Lung (tissue), 12 donors: ENCODE measurements around the gene METTL27. TPM values are rescaled to one million over a fixed set of nuclear protein-coding genes. Genes with fewer than 3 reads are reported as not detected.

Experiments
- ATAC-seq: fragments of 200-7000 bp; cut with Tn5 transposase; one replicate; pipeline ENCODE4 v1.9.1; 2020; ENCODE audit warnings: moderate number of reproducible peaks; ENCODE audit not compliant: insufficient read depth, low FRiP score
- DNase-seq, 3 donors: peaks; one replicate each; pipeline ENCODE4 v3.0.0-alpha.2; 2013 to 2017
- H3K27ac ChIP-seq, 2 donors: one replicate each; pipeline ENCODE4 v1.5.1; 2013; ENCODE audit warnings: mild to moderate bottlenecking in 2 of 2, moderate library complexity in 2 of 2, control low read depth in 1 of 2, inconsistent platforms in 1 of 2, low read depth in 1 of 2, low read length in 1 of 2
- H3K27me3 ChIP-seq, 3 donors: one replicate each; pipeline ENCODE4 v1.5.1; 2013; ENCODE audit warnings: low read length in 2 of 3; ENCODE audit not compliant: control insufficient read depth in 3 of 3, insufficient read depth in 3 of 3
- H3K36me3 ChIP-seq, 4 donors: one replicate each; pipeline ENCODE4 v1.5.1; 2013; ENCODE audit warnings: low read length in 4 of 4, mild to moderate bottlenecking in 1 of 4, moderate library complexity in 1 of 4; ENCODE audit not compliant: control insufficient read depth in 4 of 4, insufficient read depth in 4 of 4
- H3K4me1 ChIP-seq, 5 donors: one replicate each; pipeline ENCODE4 v1.5.1; 2013; ENCODE audit warnings: low read length in 5 of 5, mild to moderate bottlenecking in 2 of 5, moderate library complexity in 1 of 5; ENCODE audit not compliant: control insufficient read depth in 5 of 5, insufficient read depth in 5 of 5
- H3K4me3 ChIP-seq: one replicate; pipeline ENCODE4 v1.5.1; 2013; ENCODE audit warnings: mild to moderate bottlenecking, control low read depth, moderate library complexity
- H3K9ac ChIP-seq, 2 donors: one replicate each; pipeline ENCODE4 v1.5.1; 2013; ENCODE audit warnings: low read length in 2 of 2, control low read depth in 1 of 2; ENCODE audit not compliant: insufficient read depth in 1 of 2
- H3K9me3 ChIP-seq, 4 donors: one replicate each; pipeline ENCODE4 v1.5.1; 2013; ENCODE audit warnings: low read length in 3 of 4, mild to moderate bottlenecking in 1 of 4, moderate library complexity in 1 of 4; ENCODE audit not compliant: control insufficient read depth in 4 of 4, insufficient read depth in 3 of 4
- CTCF ChIP-seq: IDR thresholded peaks from 2 replicates; pipeline ENCODE4 v1.5.1; 2012; ENCODE audit warnings: mild to moderate bottlenecking; ENCODE audit errors: control extremely low read depth, extremely low read depth
- WGBS, 2 donors: extraction: QIAGEN DNeasy Blood & Tissue Kit; methylation state at CpG; one replicate each; pipeline ENCODE4 v1.1.7; 2013; 5-methylcytosine and 5-hydroxymethylcytosine counted together
- polyA plus RNA-seq, 2 donors: library from polyadenylated mRNA; stranded (reverse); fragments of 200-250 nt; gene quantifications; one replicate each; pipeline ENCODE4 v1.2.1, GENCODE V29; 2013
- total RNA-seq, 2 donors: library from RNA; depleted of rRNA in 1 of 2; stranded (reverse); fragments of >200 nt in 1 of 2; gene quantifications; one replicate each; pipeline ENCODE4 v1.2.1, GENCODE V29; 2014 to 2021
- donor health status: control.
- donor health status: control.
- donor health status: Bipolar disorder and iron deficiency.
- donor health status: healthy.
- donor health status: DM: yes; HTN: yes; CAD: no.

METTL27 gene
- total and polyA plus RNA-seq, 4 donors: 2.3 to 22.1 (median 5.1) TPM

- WGBS, 2 donors: 83 to 88% methylated on average over 13 of the region's 13 CpGs
- ATAC-seq: no peak
- DNase-seq: no peak
Observed at GRCh38 chr7:73844848-73845460, 2.6 kb upstream of the METTL27 start.

GRCh38 chr7:73844131-73844547 is 1.8 kb upstream of the METTL27 start:
- no peak for TF ChIP-seq CTCF
- no peaks in the 10 kb centered on the region for H3K27me3 ChIP-seq
- H3K9ac ChIP-seq: no peak overlapping the region
- H3K9me3 ChIP-seq: no peaks in the 10 kb centered on the region
- no peak overlapping the region for H3K27ac ChIP-seq
- ATAC-seq: no peak
- WGBS, 2 donors: 11 to 23% methylated on average over 9 of the region's 9 CpGs
- no peak overlapping the region for H3K4me3 ChIP-seq
- H3K4me1 ChIP-seq: peaks cover 0 to 7% (median 3%) of the 10 kb centered on the region in 5 donors
- DNase-seq: peak in 1 of 3 donors; percentile 28
- no peaks in the 10 kb centered on the region for H3K36me3 ChIP-seq

More at GRCh38 chr7:73844848-73845460, 2.6 kb upstream of the METTL27 start:
- TF ChIP-seq CTCF: no peak
- Histone ChIP-seq H3K27ac (no peak overlapping the region), H3K9me3 (no peaks in the 10 kb centered on the region), H3K4me3 (no peak overlapping the region), H3K4me1 (peaks cover 0 to 7% (median 3%) of the 10 kb centered on the region in 5 donors), H3K36me3 (no peaks in the 10 kb centered on the region), H3K9ac (no peak overlapping the region), H3K27me3 (no peaks in the 10 kb centered on the region)

- DNase-seq (no peak), ATAC-seq (no peak)
- Histone ChIP-seq H3K9me3 (no peaks in the 10 kb centered on the region), H3K36me3 (no peaks in the 10 kb centered on the region), H3K27ac (peak overlapping the region in 1 of 2 donors; percentile 89), H3K9ac (peak overlapping the region in 1 of 2 donors; percentile 41), H3K4me1 (peaks cover 0 to 7% (median 3%) of the 10 kb centered on the region in 5 donors), H3K27me3 (no peaks in the 10 kb centered on the region), H3K4me3 (no peak overlapping the region)
- TF ChIP-seq CTCF: no peak
- 63 to 82% methylated on average over 15 of the region's 15 CpGs for WGBS, 2 donors
Observed at GRCh38 chr7:73841689-73842066, 638 bp downstream of the METTL27 start.
